H1 (cell line): Measurements from ENCODE around the gene TPO. TPM values are rescaled to one million over a fixed set of nuclear protein-coding genes. Genes with fewer than 3 reads are reported as not detected.

Source experiments
- ATF2 ChIP-seq: IDR thresholded peaks from 2 replicates; pipeline ENCODE4 v1.6.1; 2012; ENCODE audit warnings: low read length, inconsistent platforms
- CEBPB ChIP-seq: IDR thresholded peaks from 2 replicates; pipeline ENCODE4 v1.6.1; 2012; ENCODE audit warnings: low read depth, low read length
- E2F6 ChIP-seq: IDR thresholded peaks from 2 replicates; pipeline ENCODE4 v1.6.1; 2012; ENCODE audit warnings: inconsistent platforms
- MAFK ChIP-seq: IDR thresholded peaks from 2 replicates; pipeline ENCODE4 v1.6.1; 2012; ENCODE audit warnings: low read depth, mild to moderate bottlenecking, improper control_type of control experiment, low read length
- SRF ChIP-seq: IDR thresholded peaks from 2 replicates; pipeline ENCODE4 v1.6.1; 2011; ENCODE audit warnings: mild to moderate bottlenecking, low read depth, low read length, moderate library complexity
- TEAD4 ChIP-seq: IDR thresholded peaks from 2 replicates; pipeline ENCODE4 v1.6.1; 2012; ENCODE audit warnings: low read depth, low read length, inconsistent platforms, mixed read lengths
- polyA plus RNA-seq, 7 experiments: library from polyadenylated mRNA; depleted of rRNA in 3 of 7; stranded (reverse) in 5 of 7; unstranded in 2 of 7; fragments of >200 nt in 5 of 7; fragments of 200-250 nt in 2 of 7; gene quantifications; 1 replicate in 5 of 7; 2 replicates in 1 of 7; 4 replicates in 1 of 7; pipeline versions ENCODE4 v1.2.1 to v1.2.3, GENCODE V29; 2011 to 2013; ENCODE audit warnings: missing spikeins in 2 of 7, mixed read lengths in 2 of 7
- total RNA-seq: library from RNA; stranded (reverse); fragmentation: NEBNext Ultra II Directional; extraction: Animal tissue kit (Norgen Biotek cat#: 25700); gene quantifications from 2 replicates; pipeline ENCODE4 v1.2.1, GENCODE V29; 2021
- TF ChIP-seq, protein P1 (sequence below): fragments of 300-600 bp; sonication (generic); IDR thresholded peaks from 2 replicates; pipeline ENCODE4 v1.7.1; 2012; ENCODE audit warnings: low read length, moderate library complexity, mild to moderate bottlenecking, inconsistent platforms; ENCODE audit not compliant: insufficient replicate concordance

The TPO gene
- total and polyA plus RNA-seq, 2 of the 8 experiments (the other 6 are each of a cell fraction or from before 2014, with no cell fraction given) = not detected

DNA sequence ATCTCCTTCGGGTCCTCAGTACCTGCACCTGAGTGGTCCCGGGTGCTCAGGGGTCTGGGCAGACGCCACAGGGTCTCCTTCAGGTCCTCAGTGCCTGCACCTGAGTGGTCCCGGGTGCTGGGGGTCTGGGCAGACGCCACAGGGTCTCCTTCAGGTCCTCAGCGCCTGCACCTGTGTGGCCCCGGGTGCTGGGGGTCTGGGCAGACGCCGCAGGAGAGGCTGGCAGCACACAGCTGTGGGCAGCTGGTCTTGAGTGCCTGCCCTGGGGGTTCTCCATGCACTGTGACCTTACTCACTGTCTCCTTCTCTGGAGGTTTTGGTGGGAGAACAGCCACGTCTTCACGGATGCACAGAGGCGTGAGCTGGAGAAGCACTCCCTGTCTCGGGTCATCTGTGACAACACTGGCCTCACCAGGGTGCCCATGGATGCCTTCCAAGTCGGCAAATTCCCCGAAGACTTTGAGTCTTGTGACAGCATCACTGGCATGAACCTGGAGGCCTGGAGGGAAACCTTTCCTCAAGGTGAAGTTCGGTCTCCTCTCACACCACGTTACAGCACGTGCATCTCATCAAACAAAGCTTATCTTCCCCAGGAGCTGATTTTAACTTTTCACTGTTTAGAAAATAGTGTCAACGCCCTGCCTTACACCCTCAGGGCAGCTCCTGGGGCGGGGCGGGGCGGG, 82.6 kb downstream of the TPO start (continued):
- TF ChIP-seq, protein P1, sequence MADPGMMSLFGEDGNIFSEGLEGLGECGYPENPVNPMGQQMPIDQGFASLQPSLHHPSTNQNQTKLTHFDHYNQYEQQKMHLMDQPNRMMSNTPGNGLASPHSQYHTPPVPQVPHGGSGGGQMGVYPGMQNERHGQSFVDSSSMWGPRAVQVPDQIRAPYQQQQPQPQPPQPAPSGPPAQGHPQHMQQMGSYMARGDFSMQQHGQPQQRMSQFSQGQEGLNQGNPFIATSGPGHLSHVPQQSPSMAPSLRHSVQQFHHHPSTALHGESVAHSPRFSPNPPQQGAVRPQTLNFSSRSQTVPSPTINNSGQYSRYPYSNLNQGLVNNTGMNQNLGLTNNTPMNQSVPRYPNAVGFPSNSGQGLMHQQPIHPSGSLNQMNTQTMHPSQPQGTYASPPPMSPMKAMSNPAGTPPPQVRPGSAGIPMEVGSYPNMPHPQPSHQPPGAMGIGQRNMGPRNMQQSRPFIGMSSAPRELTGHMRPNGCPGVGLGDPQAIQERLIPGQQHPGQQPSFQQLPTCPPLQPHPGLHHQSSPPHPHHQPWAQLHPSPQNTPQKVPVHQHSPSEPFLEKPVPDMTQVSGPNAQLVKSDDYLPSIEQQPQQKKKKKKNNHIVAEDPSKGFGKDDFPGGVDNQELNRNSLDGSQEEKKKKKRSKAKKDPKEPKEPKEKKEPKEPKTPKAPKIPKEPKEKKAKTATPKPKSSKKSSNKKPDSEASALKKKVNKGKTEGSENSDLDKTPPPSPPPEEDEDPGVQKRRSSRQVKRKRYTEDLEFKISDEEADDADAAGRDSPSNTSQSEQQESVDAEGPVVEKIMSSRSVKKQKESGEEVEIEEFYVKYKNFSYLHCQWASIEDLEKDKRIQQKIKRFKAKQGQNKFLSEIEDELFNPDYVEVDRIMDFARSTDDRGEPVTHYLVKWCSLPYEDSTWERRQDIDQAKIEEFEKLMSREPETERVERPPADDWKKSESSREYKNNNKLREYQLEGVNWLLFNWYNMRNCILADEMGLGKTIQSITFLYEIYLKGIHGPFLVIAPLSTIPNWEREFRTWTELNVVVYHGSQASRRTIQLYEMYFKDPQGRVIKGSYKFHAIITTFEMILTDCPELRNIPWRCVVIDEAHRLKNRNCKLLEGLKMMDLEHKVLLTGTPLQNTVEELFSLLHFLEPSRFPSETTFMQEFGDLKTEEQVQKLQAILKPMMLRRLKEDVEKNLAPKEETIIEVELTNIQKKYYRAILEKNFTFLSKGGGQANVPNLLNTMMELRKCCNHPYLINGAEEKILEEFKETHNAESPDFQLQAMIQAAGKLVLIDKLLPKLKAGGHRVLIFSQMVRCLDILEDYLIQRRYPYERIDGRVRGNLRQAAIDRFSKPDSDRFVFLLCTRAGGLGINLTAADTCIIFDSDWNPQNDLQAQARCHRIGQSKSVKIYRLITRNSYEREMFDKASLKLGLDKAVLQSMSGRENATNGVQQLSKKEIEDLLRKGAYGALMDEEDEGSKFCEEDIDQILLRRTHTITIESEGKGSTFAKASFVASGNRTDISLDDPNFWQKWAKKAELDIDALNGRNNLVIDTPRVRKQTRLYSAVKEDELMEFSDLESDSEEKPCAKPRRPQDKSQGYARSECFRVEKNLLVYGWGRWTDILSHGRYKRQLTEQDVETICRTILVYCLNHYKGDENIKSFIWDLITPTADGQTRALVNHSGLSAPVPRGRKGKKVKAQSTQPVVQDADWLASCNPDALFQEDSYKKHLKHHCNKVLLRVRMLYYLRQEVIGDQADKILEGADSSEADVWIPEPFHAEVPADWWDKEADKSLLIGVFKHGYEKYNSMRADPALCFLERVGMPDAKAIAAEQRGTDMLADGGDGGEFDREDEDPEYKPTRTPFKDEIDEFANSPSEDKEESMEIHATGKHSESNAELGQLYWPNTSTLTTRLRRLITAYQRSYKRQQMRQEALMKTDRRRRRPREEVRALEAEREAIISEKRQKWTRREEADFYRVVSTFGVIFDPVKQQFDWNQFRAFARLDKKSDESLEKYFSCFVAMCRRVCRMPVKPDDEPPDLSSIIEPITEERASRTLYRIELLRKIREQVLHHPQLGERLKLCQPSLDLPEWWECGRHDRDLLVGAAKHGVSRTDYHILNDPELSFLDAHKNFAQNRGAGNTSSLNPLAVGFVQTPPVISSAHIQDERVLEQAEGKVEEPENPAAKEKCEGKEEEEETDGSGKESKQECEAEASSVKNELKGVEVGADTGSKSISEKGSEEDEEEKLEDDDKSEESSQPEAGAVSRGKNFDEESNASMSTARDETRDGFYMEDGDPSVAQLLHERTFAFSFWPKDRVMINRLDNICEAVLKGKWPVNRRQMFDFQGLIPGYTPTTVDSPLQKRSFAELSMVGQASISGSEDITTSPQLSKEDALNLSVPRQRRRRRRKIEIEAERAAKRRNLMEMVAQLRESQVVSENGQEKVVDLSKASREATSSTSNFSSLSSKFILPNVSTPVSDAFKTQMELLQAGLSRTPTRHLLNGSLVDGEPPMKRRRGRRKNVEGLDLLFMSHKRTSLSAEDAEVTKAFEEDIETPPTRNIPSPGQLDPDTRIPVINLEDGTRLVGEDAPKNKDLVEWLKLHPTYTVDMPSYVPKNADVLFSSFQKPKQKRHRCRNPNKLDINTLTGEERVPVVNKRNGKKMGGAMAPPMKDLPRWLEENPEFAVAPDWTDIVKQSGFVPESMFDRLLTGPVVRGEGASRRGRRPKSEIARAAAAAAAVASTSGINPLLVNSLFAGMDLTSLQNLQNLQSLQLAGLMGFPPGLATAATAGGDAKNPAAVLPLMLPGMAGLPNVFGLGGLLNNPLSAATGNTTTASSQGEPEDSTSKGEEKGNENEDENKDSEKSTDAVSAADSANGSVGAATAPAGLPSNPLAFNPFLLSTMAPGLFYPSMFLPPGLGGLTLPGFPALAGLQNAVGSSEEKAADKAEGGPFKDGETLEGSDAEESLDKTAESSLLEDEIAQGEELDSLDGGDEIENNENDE = no peak
- TF ChIP-seq ATF2 = no peak
- no peak for TF ChIP-seq E2F6
- TF ChIP-seq CEBPB = no peak
- no peak for TF ChIP-seq TEAD4
- no peak for TF ChIP-seq SRF
- no peak for TF ChIP-seq MAFK
